BE2C (cell line): ENCODE results near the gene SLC9A2.

ENCODE experiments used
- DNase-seq: peaks from one replicate; pipeline ENCODE4 v3.0.0-alpha.2; 2020
- H3K27me3 ChIP-seq: fragments of 250-450 bp; sonication (Bioruptor Pico); 2 replicates; pipeline ENCODE4 v1.5.1; 2020; ENCODE audit warnings: mild to moderate bottlenecking
- H3K36me3 ChIP-seq: fragments of 250-450 bp; sonication (Bioruptor Pico); 2 replicates; pipeline ENCODE4 v1.5.1; 2020; ENCODE audit warnings: mild to moderate bottlenecking
- H3K4me1 ChIP-seq: fragments of 250-450 bp; sonication (Bioruptor Pico); 2 replicates; pipeline ENCODE4 v1.5.1; 2020
- H3K4me3 ChIP-seq: 2 replicates; pipeline ENCODE4 v1.5.1; 2011; ENCODE audit warnings: low read depth, low read length
- H3K9me3 ChIP-seq: fragments of 250-450 bp; sonication (Bioruptor Pico); 2 replicates; pipeline ENCODE4 v1.5.1; 2020
- CTCF ChIP-seq: IDR thresholded peaks from 2 replicates; pipeline ENCODE4 v1.5.1; 2012; ENCODE audit warnings: mild to moderate bottlenecking, low read depth, low read length

SLC9A2 gene

DNA sequence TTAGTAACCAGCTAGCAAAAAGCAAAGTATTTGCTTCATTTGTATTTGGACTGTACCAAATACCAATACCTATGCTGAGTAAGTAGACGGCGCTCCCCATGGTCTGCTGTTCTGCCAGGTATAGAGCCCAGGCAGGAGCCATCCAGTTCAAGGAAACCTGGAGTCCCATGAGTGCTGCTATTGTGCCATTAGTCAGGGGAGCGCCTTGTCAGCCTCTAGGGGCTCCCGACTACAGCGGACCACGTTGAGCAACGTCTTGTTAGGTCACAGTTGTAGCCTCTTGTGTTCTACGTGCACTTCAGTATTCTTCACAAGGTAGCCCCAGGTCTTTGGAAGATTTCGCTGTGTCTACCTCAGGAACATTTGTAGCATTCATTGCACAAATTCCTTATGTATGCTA, 21.6 kb upstream of the SLC9A2 start:
- H3K4me1 ChIP-seq = no peaks in the 10 kb centered on the region
- no peak for TF ChIP-seq CTCF
- H3K4me3 ChIP-seq = no peak overlapping the region
- DNase-seq = no peak
- H3K9me3 ChIP-seq = no peaks in the 10 kb centered on the region
- H3K27me3 ChIP-seq = no peaks in the 10 kb centered on the region
- no peaks in the 10 kb centered on the region for H3K36me3 ChIP-seq

DNA sequence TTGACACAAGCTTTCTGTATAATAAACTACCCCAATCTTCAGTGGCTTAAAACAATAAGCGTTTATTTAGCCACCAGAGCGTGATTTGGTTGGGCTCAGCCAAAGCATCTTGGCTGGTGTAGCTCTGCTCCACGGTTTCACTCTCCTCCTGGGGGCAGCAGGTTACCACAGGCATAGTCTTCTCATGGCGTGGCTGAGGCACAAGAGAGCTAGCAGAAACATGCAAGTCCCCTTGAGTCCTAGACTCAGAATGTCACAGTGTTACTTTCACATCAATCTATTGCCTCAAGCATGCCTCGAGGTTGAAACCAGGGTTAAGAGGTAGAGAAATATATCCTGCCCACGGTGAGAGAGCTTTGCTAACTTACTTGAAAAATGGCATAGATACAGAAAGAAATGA, 19.9 kb upstream of the SLC9A2 start:
- H3K36me3 ChIP-seq = no peaks in the 10 kb centered on the region
- DNase-seq = no peak
- H3K9me3 ChIP-seq = no peaks in the 10 kb centered on the region
- no peak for TF ChIP-seq CTCF
- H3K27me3 ChIP-seq = no peaks in the 10 kb centered on the region
- H3K4me1 ChIP-seq = no peaks in the 10 kb centered on the region
- no peak overlapping the region for H3K4me3 ChIP-seq

DNA sequence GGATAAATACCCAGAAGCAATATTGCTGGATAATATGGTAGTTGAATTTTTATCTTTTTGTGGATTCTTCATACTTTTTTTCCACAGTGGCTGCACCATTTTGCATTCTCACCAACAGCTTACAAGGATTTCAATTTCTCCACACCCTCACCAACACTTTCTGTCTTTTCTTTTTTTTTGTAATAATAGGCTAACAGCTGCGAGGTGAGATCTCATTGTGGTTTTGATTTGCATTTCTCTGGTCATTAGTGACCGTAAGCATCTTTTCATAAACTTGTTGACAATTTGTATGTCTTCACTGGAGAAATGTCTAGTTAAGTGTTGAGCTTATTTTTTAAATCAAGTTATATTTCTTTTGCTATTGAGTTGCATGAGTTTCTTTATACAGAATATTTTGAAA, 17.6 kb upstream of the SLC9A2 start:
- no peaks in the 10 kb centered on the region for H3K9me3 ChIP-seq
- no peak for TF ChIP-seq CTCF

GRCh38 chr2:102603904-102604303, 15.4 kb upstream of the SLC9A2 start:
- DNase-seq = no peak
- no peak overlapping the region for H3K4me3 ChIP-seq
- no peaks in the 10 kb centered on the region for H3K36me3 ChIP-seq
- H3K9me3 ChIP-seq = no peaks in the 10 kb centered on the region
- H3K4me1 ChIP-seq = no peaks in the 10 kb centered on the region
- no peaks in the 10 kb centered on the region for H3K27me3 ChIP-seq
- no peak for TF ChIP-seq CTCF

More for the DNA sequence above, 17.6 kb upstream of the SLC9A2 start:
- no peak for DNase-seq
- Histone ChIP-seq H3K4me1 (no peaks in the 10 kb centered on the region), H3K27me3 (no peaks in the 10 kb centered on the region), H3K4me3 (no peak overlapping the region), H3K36me3 (no peaks in the 10 kb centered on the region)

DNA sequence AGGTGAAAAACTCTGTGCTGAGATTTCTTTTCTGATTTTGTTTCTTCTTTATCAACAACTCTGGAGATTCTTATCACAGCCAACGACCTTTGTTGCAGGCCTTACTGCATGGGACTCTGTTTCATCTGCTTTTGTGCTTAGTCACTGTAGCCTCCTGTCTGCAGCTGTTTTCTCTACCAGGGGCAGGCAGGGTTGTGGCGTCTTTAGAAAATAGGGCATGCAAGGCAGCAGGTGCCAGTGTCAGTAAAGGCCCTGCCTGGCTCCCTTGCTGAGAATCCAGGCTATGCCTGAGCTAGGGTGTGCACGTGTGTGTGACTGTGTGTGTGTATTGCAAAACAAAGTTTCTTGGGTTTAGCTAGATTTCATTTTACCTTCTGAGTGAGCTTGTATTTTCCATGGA, 14.6 kb upstream of the SLC9A2 start:
- no peaks in the 10 kb centered on the region for H3K27me3 ChIP-seq
- no peak for TF ChIP-seq CTCF
- no peaks in the 10 kb centered on the region for H3K36me3 ChIP-seq
- no peak for DNase-seq
- no peaks in the 10 kb centered on the region for H3K9me3 ChIP-seq
- H3K4me1 ChIP-seq = no peaks in the 10 kb centered on the region
- H3K4me3 ChIP-seq = no peak overlapping the region

DNA sequence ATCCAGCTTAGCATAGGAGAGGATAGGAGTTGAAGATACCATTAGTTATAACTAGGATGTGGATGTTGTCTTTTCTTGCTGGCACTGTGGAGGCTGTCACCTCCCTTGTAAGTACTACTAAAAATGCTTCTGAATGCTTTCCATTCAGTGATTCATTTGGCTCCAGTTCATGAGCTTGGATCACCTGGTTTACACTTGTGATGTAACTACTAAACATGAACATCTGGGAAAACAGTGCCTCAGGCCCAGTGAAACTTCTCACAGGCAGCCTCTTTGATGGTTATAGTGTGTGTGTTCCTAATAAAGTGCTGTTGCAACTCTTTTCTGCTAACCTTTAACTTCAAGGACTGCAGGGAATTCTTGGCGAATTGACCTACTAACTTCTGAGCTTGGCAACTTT, 13.0 kb upstream of the SLC9A2 start:
- no peaks in the 10 kb centered on the region for H3K4me1 ChIP-seq
- H3K36me3 ChIP-seq = no peaks in the 10 kb centered on the region
- no peak overlapping the region for H3K4me3 ChIP-seq
- TF ChIP-seq CTCF = no peak
- DNase-seq = no peak
- no peaks in the 10 kb centered on the region for H3K9me3 ChIP-seq
- no peaks in the 10 kb centered on the region for H3K27me3 ChIP-seq
